GM18858 (cell line): ENCODE measurements around the gene DUSP8.

Experiments used
- ATAC-seq: cut with Tn5 transposase; IDR thresholded peaks from one replicate; pipeline ENCODE4 v1.9.1; 2021; ENCODE audit not compliant: unreplicated experiment

The DUSP8 gene

GRCh38 chr11:1554981-1555712 is 16.9 kb downstream of the DUSP8 start:
- ATAC-seq = no peak

- no peak for ATAC-seq
These were observed 18.1 kb downstream of the DUSP8 start for GRCh38 chr11:1553808-1554594.

- no peak for ATAC-seq
These were observed 22.4 kb downstream of the DUSP8 start for GRCh38 chr11:1549338-1550330.

GRCh38 chr11:1548221-1549070 is 23.6 kb downstream of the DUSP8 start:
- no peak for ATAC-seq

GRCh38 chr11:1547467-1548098 is 24.5 kb downstream of the DUSP8 start:
- no peak for ATAC-seq

GRCh38 chr11:1546536-1547466 is 25.3 kb downstream of the DUSP8 start:
- ATAC-seq = no peak

- no peak for ATAC-seq
These were observed 26.0 kb downstream of the DUSP8 start for GRCh38 chr11:1546077-1546535.

GRCh38 chr11:1545432-1545831 is 26.6 kb downstream of the DUSP8 start:
- no peak for ATAC-seq

- no peak for ATAC-seq
These were observed 27.5 kb downstream of the DUSP8 start for GRCh38 chr11:1544536-1544935.

- ATAC-seq = no peak
These were observed 28.3 kb downstream of the DUSP8 start for GRCh38 chr11:1543606-1544263.

- no peak for ATAC-seq
These were observed 29.8 kb downstream of the DUSP8 start for GRCh38 chr11:1542267-1542666.

- no peak for ATAC-seq
These were observed 30.4 kb downstream of the DUSP8 start for GRCh38 chr11:1541474-1542204.

GRCh38 chr11:1540074-1540473 is 32.0 kb downstream of the DUSP8 start:
- no peak for ATAC-seq

- no peak for ATAC-seq
These were observed 33.9 kb downstream of the DUSP8 start for GRCh38 chr11:1538153-1538552.

GRCh38 chr11:1536065-1536843 is 35.8 kb downstream of the DUSP8 start:
- no peak for ATAC-seq

- ATAC-seq = no peak
These were observed 37.4 kb downstream of the DUSP8 start for GRCh38 chr11:1534682-1535081.

- no peak for ATAC-seq
These were observed 37.9 kb downstream of the DUSP8 start for GRCh38 chr11:1534171-1534570.
